ENCODE data around the gene CLEC20A. TPM values are rescaled to one million over a fixed set of nuclear protein-coding genes. Genes with fewer than 3 reads are reported as not detected.
"Not testable (repeated sequence)": the region's sequence is repeated elsewhere in the genome, so short reads cannot be mapped to it uniquely, and the experiment has no call there.

The CLEC20A gene
- total RNA-seq, 1 donor from 2014 or later, result not detected

DNA sequence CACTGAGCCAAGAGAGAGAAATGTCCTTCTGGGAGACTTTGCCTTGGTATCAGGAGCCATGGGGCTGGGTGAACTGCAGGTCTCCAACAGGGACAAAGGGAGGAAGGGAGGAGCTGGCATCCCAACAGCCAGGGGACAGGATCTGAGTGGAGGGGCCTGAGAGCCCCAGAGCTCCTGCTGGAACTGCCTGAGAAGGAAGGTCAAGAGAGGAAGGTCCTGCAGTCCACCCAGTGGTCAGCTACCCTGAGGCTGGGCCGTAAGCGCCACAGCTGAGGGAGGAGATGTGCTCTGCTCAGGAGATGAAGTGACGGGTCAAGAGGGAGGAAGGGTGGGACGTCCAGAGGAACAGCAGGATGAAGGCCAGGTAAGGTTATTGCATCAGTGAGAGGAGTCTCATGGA is 7.5 kb upstream of the CLEC20A start:
- Mint-ChIP-seq H3K36me3 (ENCODE audit: unreplicated experiment) (peaks cover 4% of the 10 kb centered on the region), H3K9me3 (ENCODE audit: unreplicated experiment) (peaks cover 2% of the 10 kb centered on the region)

GRCh38 chr1:178503849-178504248 is 7.1 kb upstream of the CLEC20A start:
- DNase-seq, result no peak
- no peaks in the 10 kb centered on the region for H3K27me3 Mint-ChIP-seq (ENCODE audit: unreplicated experiment)
- H3K4me1 Mint-ChIP-seq (ENCODE audit: low read depth, unreplicated experiment), result no peaks in the 10 kb centered on the region
- TF ChIP-seq, protein P1, sequence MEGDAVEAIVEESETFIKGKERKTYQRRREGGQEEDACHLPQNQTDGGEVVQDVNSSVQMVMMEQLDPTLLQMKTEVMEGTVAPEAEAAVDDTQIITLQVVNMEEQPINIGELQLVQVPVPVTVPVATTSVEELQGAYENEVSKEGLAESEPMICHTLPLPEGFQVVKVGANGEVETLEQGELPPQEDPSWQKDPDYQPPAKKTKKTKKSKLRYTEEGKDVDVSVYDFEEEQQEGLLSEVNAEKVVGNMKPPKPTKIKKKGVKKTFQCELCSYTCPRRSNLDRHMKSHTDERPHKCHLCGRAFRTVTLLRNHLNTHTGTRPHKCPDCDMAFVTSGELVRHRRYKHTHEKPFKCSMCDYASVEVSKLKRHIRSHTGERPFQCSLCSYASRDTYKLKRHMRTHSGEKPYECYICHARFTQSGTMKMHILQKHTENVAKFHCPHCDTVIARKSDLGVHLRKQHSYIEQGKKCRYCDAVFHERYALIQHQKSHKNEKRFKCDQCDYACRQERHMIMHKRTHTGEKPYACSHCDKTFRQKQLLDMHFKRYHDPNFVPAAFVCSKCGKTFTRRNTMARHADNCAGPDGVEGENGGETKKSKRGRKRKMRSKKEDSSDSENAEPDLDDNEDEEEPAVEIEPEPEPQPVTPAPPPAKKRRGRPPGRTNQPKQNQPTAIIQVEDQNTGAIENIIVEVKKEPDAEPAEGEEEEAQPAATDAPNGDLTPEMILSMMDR (IDR thresholded peaks at IDR 0.05; ENCODE audit: partially characterized antibody, unreplicated experiment), result no peak
- no peak overlapping the region for H3K4me3 Mint-ChIP-seq (ENCODE audit: unreplicated experiment)
- peaks cover 2% of the 10 kb centered on the region for H3K9me3 Mint-ChIP-seq (ENCODE audit: unreplicated experiment)
- H3K36me3 Mint-ChIP-seq (ENCODE audit: unreplicated experiment), result peaks cover 4% of the 10 kb centered on the region
- H3K27ac Mint-ChIP-seq (ENCODE audit: unreplicated experiment), result no peak overlapping the region

More for the DNA sequence above, 7.5 kb upstream of the CLEC20A start:
- Mint-ChIP-seq H3K4me3 (ENCODE audit: unreplicated experiment) (no peak overlapping the region), H3K27ac (ENCODE audit: unreplicated experiment) (no peak overlapping the region), H3K27me3 (ENCODE audit: unreplicated experiment) (no peaks in the 10 kb centered on the region), H3K4me1 (ENCODE audit: low read depth, unreplicated experiment) (no peaks in the 10 kb centered on the region)
- no peak for DNase-seq
- TF ChIP-seq, protein P1 (IDR thresholded peaks at IDR 0.05; ENCODE audit: partially characterized antibody, unreplicated experiment), result no peak

GRCh38 chr1:178503316-178503715 is 6.6 kb upstream of the CLEC20A start:
- not testable (repeated sequence) for H3K4me3 Mint-ChIP-seq (ENCODE audit: unreplicated experiment); H3K27me3 Mint-ChIP-seq (ENCODE audit: unreplicated experiment); DNase-seq; H3K4me1 Mint-ChIP-seq (ENCODE audit: low read depth, unreplicated experiment); H3K27ac Mint-ChIP-seq (ENCODE audit: unreplicated experiment); H3K36me3 Mint-ChIP-seq (ENCODE audit: unreplicated experiment); H3K9me3 Mint-ChIP-seq (ENCODE audit: unreplicated experiment)

DNA sequence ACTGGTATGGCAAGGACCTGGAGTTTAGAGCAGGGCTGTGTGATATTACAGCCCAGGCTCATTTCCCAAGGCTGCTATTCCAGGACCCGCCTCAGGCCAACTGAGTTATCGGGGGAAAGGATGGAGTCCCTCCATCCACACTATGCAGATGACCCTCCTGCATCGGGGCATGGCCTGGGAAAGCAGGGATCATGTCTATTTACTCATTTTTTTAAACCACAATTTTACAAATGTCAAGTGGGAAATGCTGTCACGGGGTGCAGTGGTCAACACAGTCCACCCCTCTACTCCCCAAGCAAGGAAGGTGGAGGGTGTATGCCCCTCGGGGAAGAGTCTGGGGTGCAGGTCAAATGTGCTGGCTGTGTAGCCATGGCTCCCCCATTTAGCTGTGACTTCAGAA is 6.1 kb upstream of the CLEC20A start:
- no peaks in the 10 kb centered on the region for H3K4me1 Mint-ChIP-seq (ENCODE audit: low read depth, unreplicated experiment)
- H3K27ac Mint-ChIP-seq (ENCODE audit: unreplicated experiment), result no peak overlapping the region
- H3K9me3 Mint-ChIP-seq (ENCODE audit: unreplicated experiment), result peaks cover 2% of the 10 kb centered on the region
- TF ChIP-seq, protein P1 (IDR thresholded peaks at IDR 0.05; ENCODE audit: partially characterized antibody, unreplicated experiment), result no peak
- H3K36me3 Mint-ChIP-seq (ENCODE audit: unreplicated experiment), result peaks cover 4% of the 10 kb centered on the region
- no peak overlapping the region for H3K4me3 Mint-ChIP-seq (ENCODE audit: unreplicated experiment)
- DNase-seq, result no peak
- no peaks in the 10 kb centered on the region for H3K27me3 Mint-ChIP-seq (ENCODE audit: unreplicated experiment)

DNA sequence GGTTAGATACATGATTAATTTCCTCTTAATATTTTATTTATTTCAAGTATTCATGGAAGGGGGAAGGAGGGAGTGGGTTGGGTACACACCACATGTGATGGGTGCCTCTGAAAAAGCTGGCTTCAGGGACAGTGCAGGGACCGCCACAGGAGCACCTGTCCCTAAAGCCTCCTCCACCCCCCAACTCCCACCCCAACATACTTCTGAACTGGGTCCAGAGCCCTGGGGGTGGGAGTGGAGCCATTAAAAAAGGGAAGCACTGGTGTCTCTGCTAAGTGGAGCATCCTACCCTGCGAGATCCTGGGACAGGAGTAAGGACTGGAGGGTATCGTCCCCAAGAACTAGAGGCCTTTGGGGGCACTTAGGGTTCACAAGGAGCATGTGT is 5.6 kb upstream of the CLEC20A start:
- Mint-ChIP-seq H3K4me1 (ENCODE audit: low read depth, unreplicated experiment) (no peaks in the 10 kb centered on the region), H3K4me3 (ENCODE audit: unreplicated experiment) (no peak overlapping the region), H3K36me3 (ENCODE audit: unreplicated experiment) (peaks cover 4% of the 10 kb centered on the region), H3K27me3 (ENCODE audit: unreplicated experiment) (no peaks in the 10 kb centered on the region), H3K27ac (ENCODE audit: unreplicated experiment) (no peak overlapping the region), H3K9me3 (ENCODE audit: unreplicated experiment) (peaks cover 2% of the 10 kb centered on the region)
- DNase-seq, result no peak
- TF ChIP-seq, protein P1 (IDR thresholded peaks at IDR 0.05; ENCODE audit: partially characterized antibody, unreplicated experiment), result no peak

Measured in glutamatergic neuron (in vitro differentiated cells).